HG03342 (cell line): Measurements from ENCODE around the gene ZSCAN10.

Experiments
- ATAC-seq: cut with Tn5 transposase; IDR thresholded peaks from one replicate; pipeline ENCODE4 v1.9.1; 2021; ENCODE audit warnings: mild to moderate bottlenecking, moderate library complexity; ENCODE audit not compliant: unreplicated experiment

Gene ZSCAN10

GRCh38 chr16:3049921-3050481 is 49.1 kb downstream of the ZSCAN10 start:
- ATAC-seq = no peak

- ATAC-seq = no peak
Observed at GRCh38 chr16:3047387-3047720, 51.7 kb downstream of the ZSCAN10 start.

- no peak for ATAC-seq
Observed at GRCh38 chr16:3046641-3047386, 52.3 kb downstream of the ZSCAN10 start.

GRCh38 chr16:3045758-3046640 is 53.1 kb downstream of the ZSCAN10 start, which contains the start of gene MMP25:
Gene MMP25 (plus strand): TSS chr16:3046561. CDS start chr16:3046918, 357 bp downstream.
- ATAC-seq = no peak

GRCh38 chr16:3044708-3045107 is 54.4 kb downstream of the ZSCAN10 start:
- no peak for ATAC-seq

- ATAC-seq = no peak
Observed at GRCh38 chr16:3042376-3042775, 56.7 kb downstream of the ZSCAN10 start.

- ATAC-seq = no peak
Observed at GRCh38 chr16:3038896-3039295, 60.2 kb downstream of the ZSCAN10 start.
